H1 (cell line): ENCODE measurements around the gene MXI1. TPM values are rescaled to one million over a fixed set of nuclear protein-coding genes. Genes with fewer than 3 reads are reported as not detected.

Experiments used
- CTCF ChIA-PET: fragments of 300-600 bp; sonication (Branson Sonifier 250); formaldehyde crosslinking; loops from one replicate; lab custom pipeline; 2021; ENCODE audit not compliant: partially characterized antibody; lab: Charles Lee
- POLR2A ChIA-PET: fragments of 300-600 bp; sonication (Branson Sonifier 250); formaldehyde crosslinking; loops from one replicate; lab custom pipeline; 2021; ENCODE audit warnings: inconsistent platforms; ENCODE audit not compliant: partially characterized antibody; lab: Charles Lee
- DNase-seq, 2 experiments: peaks; one replicate each; pipeline versions ENCODE4 v3.0.0 to v3.0.0-alpha.2; 2010 to 2022; ENCODE audit warnings: low spot score in 2 of 2, low read depth in 1 of 2, mixed read lengths in 1 of 2
- FAIRE-seq: peaks from 2 replicates; lab custom pipeline; 2011; peaks lifted over from hg19 to GRCh38; lab: Jason Lieb, UNC
- H2AFZ ChIP-seq: 2 replicates; pipeline ENCODE4 v1.8.1; 2012; ENCODE audit warnings: low read length, inconsistent platforms
- H2AK5ac ChIP-seq: 2 replicates; pipeline ENCODE4 v1.6.1; 2013; ENCODE audit warnings: low read depth, low read length
- H2BK120ac ChIP-seq: replicated peaks from 2 replicates; pipeline ENCODE3; 2013; ENCODE audit warnings: low read depth, low read length, inconsistent platforms
- H2BK12ac ChIP-seq: 2 replicates; pipeline ENCODE4 v1.6.1; 2013; ENCODE audit warnings: low read depth, low read length
- H2BK15ac ChIP-seq: 2 replicates; pipeline ENCODE4 v1.6.1; 2013; ENCODE audit warnings: low read length
- H2BK20ac ChIP-seq: 2 replicates; pipeline ENCODE4 v1.6.1; 2013; ENCODE audit warnings: low read length
- H2BK5ac ChIP-seq: 2 replicates; pipeline ENCODE4 v1.6.1; 2013; ENCODE audit warnings: low read depth, low read length
- H3K14ac ChIP-seq: 2 replicates; pipeline ENCODE4 v1.6.1; 2013; ENCODE audit warnings: inconsistent platforms; ENCODE audit not compliant: insufficient read length
- H3K18ac ChIP-seq: 2 replicates; pipeline ENCODE4 v1.6.1; 2013; ENCODE audit warnings: low read length; ENCODE audit errors: extremely low read depth
- H3K23ac ChIP-seq: 2 replicates; pipeline ENCODE4 v1.6.1; 2013; ENCODE audit warnings: inconsistent platforms; ENCODE audit not compliant: insufficient read length
- H3K23me2 ChIP-seq: 2 replicates; pipeline ENCODE4 v1.6.1; 2013; ENCODE audit warnings: low read depth, low read length
- H3K27ac ChIP-seq: 2 replicates; pipeline ENCODE4 v1.6.1; 2011; ENCODE audit warnings: low read depth, low read length, inconsistent platforms
- H3K27me3 ChIP-seq, 4 experiments: replicated peaks in 1 of 4; 1 replicate in 1 of 4; 2 replicates in 3 of 4; pipeline versions ENCODE4 v1.6.1 to v1.8.1; 2011 to 2013; ENCODE audit warnings: low read length in 3 of 4, mild to moderate bottlenecking in 3 of 4, inconsistent platforms in 2 of 4, mixed read lengths in 2 of 4, moderate library complexity in 1 of 4; ENCODE audit not compliant: control insufficient read depth in 3 of 4, insufficient read depth in 3 of 4; ENCODE audit errors: extremely low read depth in 1 of 4
- H3K36me3 ChIP-seq, 4 experiments: 2 replicates each; pipeline versions ENCODE4 v1.6.1 to v1.8.1; 2011 to 2013; ENCODE audit warnings: mild to moderate bottlenecking in 4 of 4, low read length in 3 of 4, moderate library complexity in 2 of 4, control low read depth in 1 of 4, inconsistent platforms in 1 of 4; ENCODE audit not compliant: insufficient read depth in 4 of 4, control insufficient read depth in 2 of 4
- H3K4ac ChIP-seq: replicated peaks from 2 replicates; pipeline ENCODE3; 2013; ENCODE audit warnings: low read length, low read depth, mixed read lengths, inconsistent platforms; ENCODE audit not compliant: insufficient read length
- H3K4me1 ChIP-seq, 4 experiments: replicated peaks in 1 of 4; 1 replicate in 1 of 4; 2 replicates in 3 of 4; pipeline versions ENCODE4 v1.6.1 to v1.8.1; 2011 to 2013; ENCODE audit warnings: low read length in 3 of 4, inconsistent platforms in 2 of 4, mixed read lengths in 1 of 4; ENCODE audit not compliant: insufficient read depth in 4 of 4, control insufficient read depth in 3 of 4
- H3K4me2 ChIP-seq, 2 experiments: 2 replicates each; pipeline versions ENCODE4 v1.6.1 to v1.8.1; 2011 to 2013; ENCODE audit warnings: low read depth in 2 of 2, low read length in 2 of 2, control low read depth in 1 of 2, inconsistent platforms in 1 of 2, mild to moderate bottlenecking in 1 of 2; ENCODE audit not compliant: insufficient read depth in 1 of 2
- H3K4me3 ChIP-seq, 4 experiments: fragments of 200-600, 300-600 bp in 1 of 4; sonication (generic), shearing (Covaris generic), sonication (Bioruptor Twin) in 1 of 4; 2 replicates each; pipeline versions ENCODE4 v1.5.1 to v1.8.1; 2011 to 2016; ENCODE audit warnings: low read length in 4 of 4, low read depth in 3 of 4, control low read depth in 2 of 4, inconsistent platforms in 2 of 4, mild to moderate bottlenecking in 2 of 4, mixed read lengths in 1 of 4, moderate library complexity in 1 of 4; ENCODE audit not compliant: insufficient read depth in 2 of 4; ENCODE audit errors: extremely low read depth in 1 of 4
- H3K56ac ChIP-seq: replicated peaks from 2 replicates; pipeline ENCODE3; 2013; ENCODE audit warnings: low read depth, mild to moderate bottlenecking, mixed read lengths, low read length, inconsistent platforms; ENCODE audit not compliant: insufficient read length
- H3K79me1 ChIP-seq: 2 replicates; pipeline ENCODE4 v1.6.1; 2013; ENCODE audit warnings: low read depth, low read length, control low read depth
- H3K79me2 ChIP-seq, 2 experiments: 2 replicates each; pipeline versions ENCODE4 v1.6.1 to v1.8.1; 2012 to 2013; ENCODE audit warnings: low read length in 2 of 2, mild to moderate bottlenecking in 2 of 2, inconsistent platforms in 1 of 2; ENCODE audit not compliant: insufficient read depth in 2 of 2, control insufficient read depth in 1 of 2
- H3K9ac ChIP-seq, 4 experiments: replicated peaks in 1 of 4; 1 replicate in 1 of 4; 2 replicates in 3 of 4; pipeline versions ENCODE4 v1.6.1 to v1.8.1; 2011 to 2013; ENCODE audit warnings: low read depth in 3 of 4, low read length in 3 of 4, control low read depth in 2 of 4, mild to moderate bottlenecking in 2 of 4, moderate library complexity in 2 of 4, inconsistent platforms in 1 of 4; ENCODE audit errors: extremely low read depth in 1 of 4
- H3K9me3 ChIP-seq, 2 experiments: 2 replicates each; pipeline versions ENCODE4 v1.6.1 to v1.8.1; 2012 to 2013; ENCODE audit warnings: mild to moderate bottlenecking in 2 of 2, moderate library complexity in 2 of 2, control low read depth in 1 of 2, inconsistent platforms in 1 of 2, low read depth in 1 of 2, low read length in 1 of 2, mixed read lengths in 1 of 2; ENCODE audit not compliant: insufficient read depth in 2 of 2
- H4K20me1 ChIP-seq, 2 experiments: replicated peaks in 1 of 2; 2 replicates each; pipeline versions ENCODE3 to v1.8.1; 2011 to 2013; ENCODE audit warnings: inconsistent platforms in 2 of 2, low read length in 2 of 2, mild to moderate bottlenecking in 1 of 2; ENCODE audit not compliant: insufficient read depth in 2 of 2, control insufficient read depth in 1 of 2
- H4K5ac ChIP-seq: 2 replicates; pipeline ENCODE4 v1.6.1; 2013; ENCODE audit warnings: low read length, low read depth, mixed read lengths, inconsistent platforms; ENCODE audit not compliant: insufficient read length
- H4K8ac ChIP-seq: 2 replicates; pipeline ENCODE4 v1.8.0; 2013; ENCODE audit warnings: mild to moderate bottlenecking, moderate library complexity, low read length, inconsistent platforms; ENCODE audit not compliant: insufficient read depth; ENCODE audit errors: extremely low read depth
- H4K91ac ChIP-seq: replicated peaks from 2 replicates; pipeline ENCODE3; 2013; ENCODE audit warnings: low read length, mixed read lengths, inconsistent platforms; ENCODE audit not compliant: insufficient read length
- ASH2L ChIP-seq: fragments of 200-600, 300-600 bp; sonication (generic); IDR thresholded peaks from one replicate; pipeline ENCODE4 v1.7.1; 2017; ENCODE audit warnings: low read length
- BACH1 ChIP-seq: IDR thresholded peaks from 2 replicates; pipeline ENCODE4 v1.6.1; 2012; ENCODE audit warnings: low read length, improper control_type of control experiment
- HDAC6 ChIP-seq: IDR thresholded peaks from one replicate; pipeline ENCODE4 v1.7.1; 2012; ENCODE audit warnings: low read depth, mild to moderate bottlenecking, inconsistent platforms, low read length, moderate library complexity
- KDM4A ChIP-seq: IDR thresholded peaks from one replicate; pipeline ENCODE4 v1.7.1; 2012; ENCODE audit warnings: low read depth, mild to moderate bottlenecking, moderate library complexity, low read length, inconsistent platforms; ENCODE audit not compliant: severe bottlenecking
- PHF8 ChIP-seq: fragments of 200-600 bp; sonication (generic); conservative IDR thresholded peaks from 2 replicates; pipeline ENCODE4 v1.7.1; 2012; ENCODE audit warnings: low read depth, mild to moderate bottlenecking, inconsistent platforms, low read length, moderate library complexity
- RBBP5 ChIP-seq: IDR thresholded peaks from 2 replicates; pipeline ENCODE4 v1.7.1; 2012; ENCODE audit warnings: low read depth, mild to moderate bottlenecking, inconsistent platforms, low read length, moderate library complexity, borderline replicate concordance
- SIN3A ChIP-seq, 2 experiments: IDR thresholded peaks in 1 of 2; conservative IDR thresholded peaks in 1 of 2; 2 replicates each; pipeline ENCODE4 v1.6.1; 2011 to 2012; ENCODE audit warnings: low read length in 2 of 2, improper control_type of control experiment in 1 of 2, low read depth in 1 of 2, mild to moderate bottlenecking in 1 of 2
- TAF7 ChIP-seq: optimal IDR thresholded peaks from 2 replicates; pipeline ENCODE3; 2011; ENCODE audit warnings: low read depth, mild to moderate bottlenecking, inconsistent platforms, low read length, moderate library complexity, borderline replicate concordance
- WGBS, 2 experiments: shearing (Covaris generic) in 1 of 2; methylation state at CpG; one replicate each; pipeline versions ENCODE4 v1.1.6 to v1.1.7; 2013 to 2015; ENCODE audit warnings: low lambda C conversion rate in 2 of 2, mixed read lengths in 2 of 2, inconsistent platforms in 1 of 2, low coverage in 1 of 2, missing lambda C conversion rate in 1 of 2; ENCODE audit not compliant: insufficient replicate concordance in 2 of 2, insufficient coverage in 1 of 2, insufficient read length in 1 of 2; ENCODE audit errors: extremely low coverage in 1 of 2, missing lambda C conversion rate in 1 of 2; 5-methylcytosine and 5-hydroxymethylcytosine counted together
- polyA plus RNA-seq, 7 experiments: library from polyadenylated mRNA; depleted of rRNA in 3 of 7; stranded (reverse) in 5 of 7; unstranded in 2 of 7; fragments of >200 nt in 5 of 7; fragments of 200-250 nt in 2 of 7; gene quantifications; 1 replicate in 5 of 7; 2 replicates in 1 of 7; 4 replicates in 1 of 7; pipeline versions ENCODE4 v1.2.1 to v1.2.3, GENCODE V29; 2011 to 2013; ENCODE audit warnings: missing spikeins in 2 of 7, mixed read lengths in 2 of 7
- total RNA-seq: library from RNA; stranded (reverse); fragmentation: NEBNext Ultra II Directional; extraction: Animal tissue kit (Norgen Biotek cat#: 25700); gene quantifications from 2 replicates; pipeline ENCODE4 v1.2.1, GENCODE V29; 2021

The MXI1 gene
- total and polyA plus RNA-seq, 2 of the 8 experiments (the other 6 are each of a cell fraction or from before 2014, with no cell fraction given) = 5.7 to 8.8 TPM

- H3K23me2 ChIP-seq = 0 out of 2 replicates have a peak, but pooled peaks cover 2% of the 10 kb centered on the region
- H3K4me2 ChIP-seq = peak overlapping the region; percentile 40 to 69
- FAIRE-seq (no peak), DNase-seq (no peak)
- H3K4me3 ChIP-seq = peak overlapping the region; percentile 66 to 90 (median 78)
- TF ChIP-seq ASH2L = peak; percentile 7
- TF ChIP-seq PHF8 = no peak; the same call in 1 of the 2 replicates
- TF ChIP-seq SIN3A (conservative IDR thresholded peaks at IDR 0.05 in 1 of 2, IDR thresholded peaks at IDR 0.05 in 1 of 2; ENCODE audit: low read depth in 1 of 2, low read length in 2 of 2) = 0 out of 4 replicates have a peak, but pooled peaks of 1 of the 2 experiments have one; percentile 24
- peak; percentile 88; the same call in 1 of the 2 replicates for TF ChIP-seq RBBP5
- peak; percentile 70 for TF ChIP-seq TAF7
- TF ChIP-seq BACH1 = no peak
- no peak for TF ChIP-seq HDAC6
- peak; percentile 19 for TF ChIP-seq KDM4A
- ChIA-PET CTCF (interaction anchor here (0.9 to 4.7 kb wide), 7 partner anchors 12 to 250 kb away, joined by 3 to 41 read pairs (median 3); no protein-coding TSS in a partner anchor), POLR2A (interaction anchor here (0.8 to 2.8 kb wide), 18 partner anchors 8 to 611 kb away, joined by 3 to 12 read pairs (median 4); partner anchors contain the start of gene DUSP5)
- peak overlapping the region; percentile 88 to 100 (median 92) for H3K9ac ChIP-seq
- H3K79me2 ChIP-seq = peaks cover 6 to 48% of the 10 kb centered on the region in 2 experiments
- peaks cover 5 to 7% of the 10 kb centered on the region in 2 experiments for H4K20me1 ChIP-seq
- peaks cover 3 to 37% (median 24%) of the 10 kb centered on the region in 4 experiments for H3K36me3 ChIP-seq
- peak overlapping the region; percentile 81 for H3K27ac ChIP-seq
- H2BK120ac ChIP-seq = no peak overlapping the region
- H3K27me3 ChIP-seq = no peaks in the 10 kb centered on the region
- no peak overlapping the region for H2BK12ac ChIP-seq
- H2AFZ ChIP-seq = no peak overlapping the region
- H3K9me3 ChIP-seq = no peaks in the 10 kb centered on the region
- H2BK20ac ChIP-seq = no peak overlapping the region
- no peak overlapping the region; the same call in 1 of the 2 replicates for H3K18ac ChIP-seq
- H4K5ac ChIP-seq = peak overlapping the region; percentile 96
- no peak overlapping the region for H3K23ac ChIP-seq
- H3K14ac ChIP-seq = no peak overlapping the region
- H2AK5ac ChIP-seq = no peak overlapping the region
- H3K4ac ChIP-seq = no peak overlapping the region
- H3K4me1 ChIP-seq = 0 out of 7 replicates have a peak, but pooled peaks cover 0 to 3% (median 0%) of the 10 kb centered on the region in 4 experiments
- peak overlapping the region; percentile 49 for H3K56ac ChIP-seq
- H4K8ac ChIP-seq = peak overlapping the region; percentile 95; the same call in 1 of the 2 replicates
- H4K91ac ChIP-seq = no peak overlapping the region
- no peak overlapping the region for H2BK15ac ChIP-seq
- 0 out of 2 replicates have a peak, but pooled peaks cover 2% of the 10 kb centered on the region for H3K79me1 ChIP-seq
- no peak overlapping the region for H2BK5ac ChIP-seq
- WGBS, 2 experiments = 1% methylated on average over 30 of the region's 42 CpGs; no CpG with 5 or more reads in 1 of the 2 experiments
Observed at GRCh38 chr10:110304394-110304779, 97.0 kb downstream of the MXI1 start.
